IMR-90 (cell line): ENCODE results near the gene CASS4. TPM values are rescaled to one million over a fixed set of nuclear protein-coding genes. Genes with fewer than 3 reads are reported as not detected.

Experiments
- ATAC-seq: fragments of 200-7000 bp; cut with Tn5 transposase; 2 replicates; pipeline ENCODE4 v1.9.1; 2020; ENCODE audit warnings: low read depth, mild to moderate bottlenecking, moderate library complexity
- BruUV-seq: library from RNA; stranded (reverse); fragments of 400-500 nt; replicated peaks from 2 replicates; lab custom pipeline; 2021; lab: Mats Ljungman, UMichigan
- CTCF ChIA-PET: fragments of 300-600 bp; formaldehyde crosslinking; extraction: SDS; loops from one replicate; lab custom pipeline; 2021; ENCODE audit warnings: antibody characterized with exemption; lab: Yijun Ruan, JAX
- POLR2A ChIA-PET: fragments of 300-600 bp; sonication (Branson Sonifier 250); formaldehyde crosslinking; loops from one replicate; lab custom pipeline; 2022; ENCODE audit warnings: antibody characterized with exemption; ENCODE audit not compliant: unreplicated experiment; lab: Charles Lee
- DNase-seq: peaks from one replicate; pipeline ENCODE4 v3.0.0; 2013
- H2AFZ ChIP-seq: replicated peaks from 2 replicates; pipeline ENCODE3; 2013; ENCODE audit warnings: low read length, mild to moderate bottlenecking; ENCODE audit not compliant: poor library complexity
- H2AK5ac ChIP-seq: 2 replicates; pipeline ENCODE4 v1.6.1; 2013; ENCODE audit warnings: low read depth, low read length, inconsistent platforms
- H2AK9ac ChIP-seq: replicated peaks from 2 replicates; pipeline ENCODE3; 2013; ENCODE audit warnings: mild to moderate bottlenecking, low read depth, low read length, moderate library complexity; ENCODE audit not compliant: poor library complexity
- H2BK120ac ChIP-seq: 2 replicates; pipeline ENCODE4 v1.6.1; 2013; ENCODE audit warnings: low read depth, low read length, inconsistent platforms
- H2BK15ac ChIP-seq: 3 replicates; pipeline ENCODE4 v1.6.1; 2013; ENCODE audit warnings: low read depth, low read length, inconsistent platforms
- H2BK20ac ChIP-seq: 2 replicates; pipeline ENCODE4 v1.6.1; 2013; ENCODE audit warnings: low read depth, mild to moderate bottlenecking, inconsistent platforms, low read length, moderate library complexity
- H2BK5ac ChIP-seq: 2 replicates; pipeline ENCODE4 v1.6.1; 2013; ENCODE audit warnings: mild to moderate bottlenecking, low read depth, low read length, inconsistent platforms; ENCODE audit not compliant: poor library complexity, severe bottlenecking
- H3K14ac ChIP-seq: replicated peaks from 2 replicates; pipeline ENCODE4 v1.6.1; 2013; ENCODE audit warnings: low read depth, low read length, inconsistent platforms
- H3K18ac ChIP-seq: 2 replicates; pipeline ENCODE4 v1.6.1; 2013; ENCODE audit warnings: low read depth, low read length, control low read depth
- H3K23ac ChIP-seq: 2 replicates; pipeline ENCODE4 v1.6.1; 2013; ENCODE audit warnings: low read depth, low read length, inconsistent platforms
- H3K27ac ChIP-seq: 2 replicates; pipeline ENCODE4 v1.5.1; 2013; ENCODE audit warnings: mild to moderate bottlenecking, control low read depth, low read length; ENCODE audit not compliant: insufficient read depth
- H3K27me3 ChIP-seq: 2 replicates; pipeline ENCODE4 v1.6.1; 2013; ENCODE audit warnings: low read length; ENCODE audit not compliant: control insufficient read depth, insufficient read depth
- H3K36me3 ChIP-seq: 2 replicates; pipeline ENCODE4 v1.6.1; 2013; ENCODE audit warnings: low read length, mixed read lengths; ENCODE audit not compliant: control insufficient read depth, insufficient read depth
- H3K4ac ChIP-seq: 2 replicates; pipeline ENCODE4 v1.6.1; 2013; ENCODE audit warnings: low read depth, low read length, inconsistent platforms
- H3K4me1 ChIP-seq: 2 replicates; pipeline ENCODE4 v1.6.1; 2013; ENCODE audit warnings: low read length, mixed read lengths; ENCODE audit not compliant: control insufficient read depth, insufficient read depth
- H3K4me2 ChIP-seq: 2 replicates; pipeline ENCODE4 v1.6.1; 2013; ENCODE audit warnings: low read depth, mild to moderate bottlenecking, control low read depth, low read length, moderate library complexity
- H3K4me3 ChIP-seq: 2 replicates; pipeline ENCODE4 v1.5.1; 2013; ENCODE audit warnings: low read depth, mild to moderate bottlenecking, control low read depth, low read length, moderate library complexity; ENCODE audit not compliant: insufficient read depth
- H3K56ac ChIP-seq: 2 replicates; pipeline ENCODE4 v1.6.1; 2013; ENCODE audit warnings: low read length, inconsistent platforms; ENCODE audit not compliant: insufficient read depth; ENCODE audit errors: extremely low read depth
- H3K79me1 ChIP-seq, 2 experiments: 2 replicates each; pipeline ENCODE4 v1.6.1; 2013; ENCODE audit warnings: low read length in 2 of 2, inconsistent platforms in 1 of 2, low read depth in 1 of 2
- H3K9ac ChIP-seq: 2 replicates; pipeline ENCODE4 v1.6.1; 2013; ENCODE audit warnings: low read depth, low read length, control low read depth
- H3K9me1 ChIP-seq: 2 replicates; pipeline ENCODE4 v1.6.1; 2013; ENCODE audit warnings: low read length, inconsistent platforms; ENCODE audit not compliant: insufficient read depth
- H3K9me3 ChIP-seq: 2 replicates; pipeline ENCODE4 v1.6.1; 2013; ENCODE audit warnings: low read length; ENCODE audit not compliant: control insufficient read depth, insufficient read depth
- H4K20me1 ChIP-seq: 2 replicates; pipeline ENCODE4 v1.6.1; 2013; ENCODE audit warnings: low read length, inconsistent platforms; ENCODE audit not compliant: insufficient read depth
- H4K5ac ChIP-seq: 2 replicates; pipeline ENCODE4 v1.6.1; 2013; ENCODE audit warnings: mild to moderate bottlenecking, low read depth, low read length, control low read depth
- H4K8ac ChIP-seq, 2 experiments: 2 replicates each; pipeline ENCODE4 v1.6.1; 2013; ENCODE audit warnings: low read depth in 2 of 2, low read length in 2 of 2, control low read depth in 1 of 2, inconsistent platforms in 1 of 2
- H4K91ac ChIP-seq: 2 replicates; pipeline ENCODE4 v1.6.1; 2013; ENCODE audit warnings: low read depth, low read length, inconsistent platforms; ENCODE audit not compliant: insufficient read depth
- BHLHE40 ChIP-seq: fragments of 150-350 bp; IDR thresholded peaks from 2 replicates; pipeline ENCODE4 v1.6.1; 2016; ENCODE audit warnings: mild to moderate bottlenecking, low read depth, low read length
- CEBPB ChIP-seq: IDR thresholded peaks from 2 replicates; pipeline ENCODE4 v1.6.1; 2012; ENCODE audit warnings: low read depth, low read length, improper control_type of control experiment
- CHD1 ChIP-seq: IDR thresholded peaks from 2 replicates; pipeline ENCODE4 v1.6.1; 2012; ENCODE audit warnings: low read depth, low read length, improper control_type of control experiment
- FOS ChIP-seq: fragments of 150-350 bp; IDR thresholded peaks from 2 replicates; pipeline ENCODE4 v1.6.1; 2016; ENCODE audit warnings: low read depth, low read length
- MAFK ChIP-seq: IDR thresholded peaks from 2 replicates; pipeline ENCODE4 v1.6.1; 2012; ENCODE audit warnings: low read depth, low read length, improper control_type of control experiment
- MXI1 ChIP-seq: IDR thresholded peaks from 2 replicates; pipeline ENCODE4 v1.6.1; 2012; ENCODE audit warnings: low read depth, mild to moderate bottlenecking, low read length, moderate library complexity, borderline replicate concordance
- POLR2A ChIP-seq: IDR thresholded peaks from 2 replicates; pipeline ENCODE4 v1.6.1; 2012; ENCODE audit warnings: mild to moderate bottlenecking, low read depth, low read length
- RFX5 ChIP-seq: IDR thresholded peaks from 2 replicates; pipeline ENCODE4 v1.8.0; 2012; ENCODE audit warnings: low read depth, mild to moderate bottlenecking, low read length, moderate library complexity
- WGBS, 2 experiments: methylation state at CpG; one replicate each; pipeline versions ENCODE4 v1.1.5 to v1.1.7; 2013; ENCODE audit warnings: missing lambda C conversion rate in 2 of 2; ENCODE audit not compliant: insufficient read length in 1 of 2; ENCODE audit errors: extremely low coverage in 2 of 2; 5-methylcytosine and 5-hydroxymethylcytosine counted together
- dilution Hi-C: fragments of 300-500 bp; cut with HindIII; formaldehyde crosslinking; loops from one replicate; pipeline ENCODE4 v1.14.3; 2018; ENCODE audit warnings: low sequenced_read_pairs; ENCODE audit not compliant: unreplicated experiment
- in situ Hi-C: fragments of 300-500 bp; cut with MboI; formaldehyde crosslinking; loops from 3 replicates; pipeline ENCODE4 v1.14.3; 2019; ENCODE audit warnings: low sequenced_read_pairs, inconsistent platforms, mixed read lengths
- intact Hi-C: fragments of 100-400 bp; cut with micrococcal nuclease; formaldehyde crosslinking; loops from 2 replicates; pipeline ENCODE4 v1.10.0; 2022
- polyA plus RNA-seq, 3 experiments: library from polyadenylated mRNA; depleted of rRNA; stranded (reverse); fragments of >200 nt; gene quantifications; 2 replicates each; pipeline ENCODE4 v1.2.3, GENCODE V29; 2012; ENCODE audit warnings: low replicate concordance in 1 of 3
- total RNA-seq: library from RNA; depleted of rRNA; stranded (reverse); fragments of >200 nt; gene quantifications from 2 replicates; pipeline ENCODE4 v1.2.3, GENCODE V29; 2012
- TF ChIP-seq, protein P1 (sequence below): conservative IDR thresholded peaks from 2 replicates; pipeline ENCODE4 v1.5.1; 2012; ENCODE audit warnings: mild to moderate bottlenecking, low read depth, low read length, improper control_type of control experiment

Gene CASS4
- total and polyA plus RNA-seq, 2 of the 4 experiments (the other 2 are of a cell fraction), result 25.8 to 26.5 TPM

GRCh38 chr20:56463428-56463827, 51.4 kb downstream of the CASS4 start:
- Histone ChIP-seq H3K18ac (no peak overlapping the region), H3K9ac (no peak overlapping the region), H3K27me3 (no peaks in the 10 kb centered on the region), H2AK9ac (no peak overlapping the region), H3K9me3 (no peaks in the 10 kb centered on the region), H4K8ac (no peak overlapping the region), H3K23ac (no peak overlapping the region), H4K20me1 (no peaks in the 10 kb centered on the region), H3K79me1 (peaks cover 0 to 3% of the 10 kb centered on the region in 2 experiments; a peak in 2 of 4 replicates), H2AFZ (no peak overlapping the region), H4K91ac (no peak overlapping the region), H2BK15ac (no peak overlapping the region), H3K4ac (no peak overlapping the region), H2BK120ac (no peak overlapping the region), H2AK5ac (no peak overlapping the region), H3K14ac (no peak overlapping the region), H3K36me3 (peaks cover 12% of the 10 kb centered on the region; the same call in 1 of the 2 replicates), H2BK5ac (no peak overlapping the region), H4K5ac (no peak overlapping the region), H3K27ac (no peak overlapping the region), H3K4me3 (no peak overlapping the region), H3K9me1 (no peaks in the 10 kb centered on the region; the same call in 1 of the 2 replicates), H2BK20ac (no peak overlapping the region), H3K4me1 (no peaks in the 10 kb centered on the region), H3K56ac (no peak overlapping the region), H3K4me2 (no peak overlapping the region)
- DNase-seq (no peak), ATAC-seq (no peak)
- POLR2A ChIA-PET, result interaction anchor here (0.7 kb wide), 1 partner anchor 52 kb away, joined by 10 read pairs; the partner anchor contains the start of gene CASS4
- no TSS peak for BruUV-seq
- CTCF ChIA-PET, result interaction anchor here (0.8 to 1.2 kb wide), 2 partner anchors 9 to 23 kb away, joined by 3 to 5 read pairs; no protein-coding TSS in a partner anchor
- TF ChIP-seq MXI1, result no peak
- TF ChIP-seq MAFK, result no peak
- TF ChIP-seq, protein P1, sequence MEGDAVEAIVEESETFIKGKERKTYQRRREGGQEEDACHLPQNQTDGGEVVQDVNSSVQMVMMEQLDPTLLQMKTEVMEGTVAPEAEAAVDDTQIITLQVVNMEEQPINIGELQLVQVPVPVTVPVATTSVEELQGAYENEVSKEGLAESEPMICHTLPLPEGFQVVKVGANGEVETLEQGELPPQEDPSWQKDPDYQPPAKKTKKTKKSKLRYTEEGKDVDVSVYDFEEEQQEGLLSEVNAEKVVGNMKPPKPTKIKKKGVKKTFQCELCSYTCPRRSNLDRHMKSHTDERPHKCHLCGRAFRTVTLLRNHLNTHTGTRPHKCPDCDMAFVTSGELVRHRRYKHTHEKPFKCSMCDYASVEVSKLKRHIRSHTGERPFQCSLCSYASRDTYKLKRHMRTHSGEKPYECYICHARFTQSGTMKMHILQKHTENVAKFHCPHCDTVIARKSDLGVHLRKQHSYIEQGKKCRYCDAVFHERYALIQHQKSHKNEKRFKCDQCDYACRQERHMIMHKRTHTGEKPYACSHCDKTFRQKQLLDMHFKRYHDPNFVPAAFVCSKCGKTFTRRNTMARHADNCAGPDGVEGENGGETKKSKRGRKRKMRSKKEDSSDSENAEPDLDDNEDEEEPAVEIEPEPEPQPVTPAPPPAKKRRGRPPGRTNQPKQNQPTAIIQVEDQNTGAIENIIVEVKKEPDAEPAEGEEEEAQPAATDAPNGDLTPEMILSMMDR, result no peak
- TF ChIP-seq CHD1, result no peak
- no peak for TF ChIP-seq POLR2A
- TF ChIP-seq CEBPB, result no peak
- no peak for TF ChIP-seq BHLHE40
- no peak for TF ChIP-seq FOS
- TF ChIP-seq RFX5, result no peak
- in situ Hi-C loops, result loop anchor here (5.0 kb wide), 1 partner anchor 66 kb away; no protein-coding TSS in a partner anchor
- 100% methylated on average over 1 of the region's 3 CpGs; no CpG with 5 or more reads in 1 of the 2 experiments for WGBS, 2 experiments
- dilution Hi-C loops, result no loop called here
- intact Hi-C loops, result no loop called here
